ENCODE data around the gene HOGA1. TPM values are rescaled to one million over a fixed set of nuclear protein-coding genes. Genes with fewer than 3 reads are reported as not detected.
A peak's percentile ranks its signal among the peaks of the same experiment; 100 is the strongest.
"Not testable (repeated sequence)": the region's sequence is repeated elsewhere in the genome, so short reads cannot be mapped to it uniquely, and the experiment has no call there.

Gene HOGA1
- total and polyA plus RNA-seq, 5 experiments from 2014 or later = not detected

DNA sequence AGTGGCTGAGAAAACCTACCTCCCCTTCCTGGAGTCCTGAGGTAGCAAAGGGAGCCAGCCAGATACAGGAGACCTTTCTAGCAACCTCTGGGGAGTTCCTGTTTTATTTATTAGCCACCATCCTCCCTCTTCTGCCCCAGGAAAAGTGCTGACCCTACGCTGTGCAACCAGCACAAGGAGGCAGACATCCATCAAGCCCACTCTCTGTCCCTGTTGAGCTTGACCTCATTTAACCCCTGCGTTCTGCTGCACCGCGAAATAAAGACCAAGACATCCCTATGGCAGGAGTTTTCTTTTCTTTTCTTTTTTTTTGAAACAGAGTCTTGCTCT, 37.0 kb upstream of the HOGA1 start:
- H3K36me3 Mint-ChIP-seq = no peaks in the 10 kb centered on the region
- ATAC-seq (no peak), DNase-seq (no peak)
- POLR2A ChIA-PET = interaction anchor here (1.0 kb wide), 1 partner anchor 48 kb away, joined by 3 read pairs; the partner anchor contains the start of gene UBTD1
- H3K9me3 Mint-ChIP-seq = no peaks in the 10 kb centered on the region
- H3K27ac Mint-ChIP-seq = no peak overlapping the region
- no peaks in the 10 kb centered on the region for H3K27me3 Mint-ChIP-seq
- H3K4me1 Mint-ChIP-seq = peaks cover 0 to 10% (median 1%) of the 10 kb centered on the region in 4 donors
- H3K4me3 Mint-ChIP-seq = no peak overlapping the region

GRCh38 chr10:97547962-97548361, 36.2 kb upstream of the HOGA1 start:
- ATAC-seq (no peak), DNase-seq (no peak)
- no peaks in the 10 kb centered on the region for H3K9me3 Mint-ChIP-seq
- H3K36me3 Mint-ChIP-seq = no peaks in the 10 kb centered on the region
- H3K4me1 Mint-ChIP-seq = peaks cover 0 to 6% (median under 1%) of the 10 kb centered on the region in 4 donors
- H3K27ac Mint-ChIP-seq = no peak overlapping the region
- H3K27me3 Mint-ChIP-seq = no peaks in the 10 kb centered on the region
- POLR2A ChIA-PET = no interaction called here
- no peak overlapping the region for H3K4me3 Mint-ChIP-seq

- Mint-ChIP-seq H3K27me3 (no peaks in the 10 kb centered on the region), H3K4me3 (no peak overlapping the region), H3K9me3 (no peaks in the 10 kb centered on the region), H3K27ac (peak overlapping the region in 2 of 10 donors; percentile 26 to 36), H3K4me1 (no peaks in the 10 kb centered on the region), H3K36me3 (no peaks in the 10 kb centered on the region)
- ATAC-seq (no peak), DNase-seq (no peak)
- POLR2A ChIA-PET = no interaction called here
Measured at GRCh38 chr10:97548828-97549455, 35.2 kb upstream of the HOGA1 start.

- H3K36me3 Mint-ChIP-seq = no peaks in the 10 kb centered on the region
- H3K9me3 Mint-ChIP-seq = no peaks in the 10 kb centered on the region
- DNase-seq = no peak
- H3K27me3 Mint-ChIP-seq = no peaks in the 10 kb centered on the region
- no peaks in the 10 kb centered on the region for H3K4me1 Mint-ChIP-seq
- no peak overlapping the region for H3K4me3 Mint-ChIP-seq
- no peak for ATAC-seq
- peak overlapping the region in 2 of 10 donors; percentile 26 to 36 for H3K27ac Mint-ChIP-seq
- POLR2A ChIA-PET = interaction anchor here (0.6 kb wide), 1 partner anchor 8 kb away, joined by 7 read pairs; no protein-coding TSS in a partner anchor
Measured at GRCh38 chr10:97549587-97550322, 34.4 kb upstream of the HOGA1 start.

GRCh38 chr10:97550336-97551149, 33.6 kb upstream of the HOGA1 start:
- DNase-seq (no peak), ATAC-seq (no peak)
- Mint-ChIP-seq H3K27me3 (no peaks in the 10 kb centered on the region), H3K4me3 (peak overlapping the region in 1 of 10 donors; percentile 30), H3K27ac (peak overlapping the region in 2 of 10 donors; percentile 62 to 66), H3K4me1 (no peaks in the 10 kb centered on the region), H3K36me3 (no peaks in the 10 kb centered on the region), H3K9me3 (peaks cover 0 to 5% (median 0%) of the 10 kb centered on the region in 9 donors)
- POLR2A ChIA-PET = interaction anchor here (0.5 to 0.6 kb wide), 2 partner anchors 9 to 183 kb away, joined by 5 to 7 read pairs; no protein-coding TSS in a partner anchor

DNA sequence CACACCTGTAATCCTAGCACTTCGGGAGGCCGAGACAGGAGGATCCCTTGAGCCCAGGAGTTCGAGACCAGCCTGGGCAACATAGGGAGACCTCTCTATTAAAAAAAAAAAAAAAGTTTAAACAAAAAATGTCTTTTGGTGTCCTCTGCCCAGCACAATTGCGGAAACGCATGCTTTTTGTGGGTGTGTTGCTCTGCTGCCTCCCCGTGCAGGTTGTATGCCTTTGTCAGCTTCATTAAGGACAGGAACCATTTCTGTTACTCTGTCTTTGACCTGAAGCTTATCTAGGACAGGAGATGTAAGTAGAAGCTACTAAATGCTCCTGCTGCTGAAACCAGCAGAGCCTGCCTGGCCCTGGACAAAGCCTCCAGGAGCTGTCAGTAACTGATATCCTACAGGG, 32.9 kb upstream of the HOGA1 start:
- Mint-ChIP-seq H3K9me3 (peaks cover 0 to 10% (median 0%) of the 10 kb centered on the region in 9 donors), H3K4me1 (no peaks in the 10 kb centered on the region), H3K4me3 (no peak overlapping the region), H3K27me3 (no peaks in the 10 kb centered on the region), H3K27ac (peak overlapping the region in 1 of 10 donors; percentile 77), H3K36me3 (no peaks in the 10 kb centered on the region)
- POLR2A ChIA-PET = interaction anchor here (0.5 kb wide), 1 partner anchor 184 kb away, joined by 5 read pairs; no protein-coding TSS in a partner anchor
- no peak for ATAC-seq
- DNase-seq = no peak

GRCh38 chr10:97553575-97554031, 30.6 kb upstream of the HOGA1 start:
- Mint-ChIP-seq H3K9me3 (peaks cover 0 to 10% (median 0%) of the 10 kb centered on the region in 9 donors), H3K36me3 (no peaks in the 10 kb centered on the region), H3K27ac (peak overlapping the region in 1 of 10 donors; percentile 14), H3K27me3 (no peaks in the 10 kb centered on the region), H3K4me1 (no peaks in the 10 kb centered on the region), H3K4me3 (no peak overlapping the region)
- peak; percentile 84 to 94 for ATAC-seq
- peak; percentile 28 to 72 (median 41) for DNase-seq
- POLR2A ChIA-PET = interaction anchor here (0.7 kb wide), 1 partner anchor 12 kb away, joined by 3 read pairs; no protein-coding TSS in a partner anchor

- DNase-seq, H3K4me1 Mint-ChIP-seq, ATAC-seq, H3K36me3 Mint-ChIP-seq, H3K4me3 Mint-ChIP-seq, H3K27ac Mint-ChIP-seq, H3K9me3 Mint-ChIP-seq, H3K27me3 Mint-ChIP-seq: not testable (repeated sequence)
- POLR2A ChIA-PET = interaction anchor here (0.7 kb wide), 1 partner anchor 11 kb away, joined by 3 read pairs; no protein-coding TSS in a partner anchor
Measured at GRCh38 chr10:97554336-97554735, 29.9 kb upstream of the HOGA1 start.

- DNase-seq, H3K27ac Mint-ChIP-seq, H3K4me3 Mint-ChIP-seq, H3K36me3 Mint-ChIP-seq, POLR2A ChIA-PET, H3K4me1 Mint-ChIP-seq, ATAC-seq, H3K9me3 Mint-ChIP-seq, H3K27me3 Mint-ChIP-seq: not testable (repeated sequence)
Measured at GRCh38 chr10:97555541-97555940, 28.6 kb upstream of the HOGA1 start.

DNA sequence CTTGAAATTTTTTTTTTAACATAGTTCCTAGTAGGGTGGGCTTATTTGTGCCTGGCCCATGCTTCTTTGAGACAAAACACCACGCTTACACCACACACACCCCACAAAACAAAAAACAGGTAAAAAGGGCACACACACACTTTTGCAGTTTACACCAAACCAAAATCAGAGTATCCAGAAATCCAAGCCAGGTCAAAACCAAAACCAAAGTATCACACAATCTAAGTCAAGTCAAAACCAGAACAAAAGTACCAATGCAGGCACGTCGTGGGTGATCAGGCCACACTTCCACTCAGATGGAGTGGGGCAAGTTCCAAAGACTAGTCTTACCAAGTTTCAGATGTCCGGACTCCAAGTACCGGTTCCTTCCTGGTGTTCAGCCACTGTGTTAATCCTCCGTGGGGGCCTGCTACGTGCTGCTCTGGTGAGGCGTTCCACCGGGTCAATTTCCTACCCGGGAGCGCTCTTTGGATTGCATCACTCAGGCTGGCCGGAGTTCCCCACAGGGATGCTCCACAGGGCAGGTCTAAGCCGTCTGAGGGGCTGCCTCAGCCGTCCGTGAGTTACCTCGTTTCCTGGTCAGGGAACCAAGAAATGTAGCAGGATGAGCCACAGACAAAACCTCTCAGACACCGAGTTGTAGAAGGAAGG, 23.3 kb upstream of the HOGA1 start:
- H3K27me3 Mint-ChIP-seq, H3K36me3 Mint-ChIP-seq, H3K9me3 Mint-ChIP-seq, H3K4me1 Mint-ChIP-seq, H3K4me3 Mint-ChIP-seq, ATAC-seq, POLR2A ChIA-PET, DNase-seq: not testable (repeated sequence)
- H3K27ac Mint-ChIP-seq = peak overlapping the region in 1 of 10 donors; percentile 18

- ATAC-seq, DNase-seq, POLR2A ChIA-PET: not testable (repeated sequence)
Measured at GRCh38 chr10:97561386-97562077, 22.7 kb upstream of the HOGA1 start.

GRCh38 chr10:97562329-97562728, 21.9 kb upstream of the HOGA1 start:
- H3K4me1 Mint-ChIP-seq, DNase-seq, POLR2A ChIA-PET, H3K36me3 Mint-ChIP-seq, H3K4me3 Mint-ChIP-seq, H3K27me3 Mint-ChIP-seq, ATAC-seq, H3K27ac Mint-ChIP-seq, H3K9me3 Mint-ChIP-seq: not testable (repeated sequence)

More at GRCh38 chr10:97561386-97562077, 22.7 kb upstream of the HOGA1 start:
- peak overlapping the region in 1 of 10 donors; percentile 6 for H3K27ac Mint-ChIP-seq
- not testable (repeated sequence) for H3K4me1 Mint-ChIP-seq, H3K9me3 Mint-ChIP-seq, H3K27me3 Mint-ChIP-seq, H3K4me3 Mint-ChIP-seq, H3K36me3 Mint-ChIP-seq
